Subcutaneous adipose tissue (tissue), 4 donors: ENCODE measurements around the gene PTPRD. TPM values are rescaled to one million over a fixed set of nuclear protein-coding genes. Genes with fewer than 3 reads are reported as not detected.

Experiments used
- CTCF ChIP-seq: fragments of 450-650 bp; IDR thresholded peaks from one replicate; pipeline ENCODE4 v1.5.1; 2016; ENCODE audit warnings: low read depth, mild to moderate bottlenecking, control low read depth, antibody characterized with exemption, moderate library complexity
- total RNA-seq, 4 donors: library from RNA; depleted of rRNA; stranded (reverse); fragments of >200 nt; gene quantifications; one replicate each; pipeline ENCODE4 v1.1.0, GENCODE V29; 2016

PTPRD gene
- total RNA-seq, 4 donors from 2014 or later: 5.1 to 17.3 (median 12.1) TPM

- no peak for TF ChIP-seq CTCF
These were observed 650.9 kb downstream of the PTPRD start for GRCh38 chr9:9961934-9962333.

GRCh38 chr9:9961487-9961886, 651.3 kb downstream of the PTPRD start:
- TF ChIP-seq CTCF: no peak

- TF ChIP-seq CTCF: no peak
These were observed 661.1 kb downstream of the PTPRD start for GRCh38 chr9:9951556-9952160.

- no peak for TF ChIP-seq CTCF
These were observed 662.0 kb downstream of the PTPRD start for GRCh38 chr9:9950813-9951212.

- no peak for TF ChIP-seq CTCF
These were observed 662.8 kb downstream of the PTPRD start for GRCh38 chr9:9949978-9950377.

- TF ChIP-seq CTCF: no peak
These were observed 663.4 kb downstream of the PTPRD start for GRCh38 chr9:9949368-9949767.

- no peak for TF ChIP-seq CTCF
These were observed 666.8 kb downstream of the PTPRD start for GRCh38 chr9:9945966-9946365.
